ENCODE results near the gene EXOC3L4.
"Not testable (repeated sequence)": the region's sequence is repeated elsewhere in the genome, so short reads cannot be mapped to it uniquely, and the experiment has no call there.

Gene EXOC3L4

DNA sequence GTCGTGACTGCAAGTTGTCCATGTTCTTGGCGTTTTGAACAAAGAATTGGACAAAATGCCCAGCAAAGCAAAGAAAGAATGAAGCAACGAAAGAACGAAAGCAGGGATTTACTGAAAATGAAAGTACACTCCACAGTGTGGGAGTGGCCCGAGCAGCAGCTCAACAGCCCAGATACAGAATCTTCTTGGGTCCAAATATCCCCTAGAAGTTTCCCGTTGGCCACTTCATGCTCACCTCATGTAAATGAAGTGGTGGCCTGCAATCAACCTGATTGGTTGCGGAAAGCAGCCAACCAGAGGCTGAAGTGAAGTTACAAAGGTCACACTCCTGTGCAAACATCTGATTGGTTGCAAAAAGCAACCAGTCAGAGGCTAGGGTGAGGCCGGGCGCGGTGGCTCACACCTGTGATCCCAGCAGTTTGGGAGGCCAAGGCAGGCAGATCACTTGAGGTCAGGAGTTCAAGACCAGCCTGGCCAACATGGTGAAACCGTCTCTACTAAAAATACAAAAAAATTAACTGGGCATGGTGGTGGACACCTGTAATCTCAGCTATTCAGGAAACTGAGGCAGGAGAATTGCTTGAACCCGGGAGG, 20.7 kb downstream of the EXOC3L4 start:
- in situ Hi-C loops (cut with HindIII; ENCODE audit: low pct_ligation_motif_present, low pct_unique_long_range_greater_than_20kb, low sequenced_read_pairs): not testable (repeated sequence)
- DNase-seq: peak; percentile 46

GRCh38 chr14:103115845-103116572, 21.5 kb downstream of the EXOC3L4 start:
- no peak for DNase-seq
- in situ Hi-C loops (cut with HindIII; ENCODE audit: low pct_ligation_motif_present, low pct_unique_long_range_greater_than_20kb, low sequenced_read_pairs): no loop called here

- DNase-seq: no peak
- in situ Hi-C loops (cut with HindIII; ENCODE audit: low pct_ligation_motif_present, low pct_unique_long_range_greater_than_20kb, low sequenced_read_pairs): no loop called here
These were observed 22.1 kb downstream of the EXOC3L4 start for GRCh38 chr14:103116636-103117035.

DNA sequence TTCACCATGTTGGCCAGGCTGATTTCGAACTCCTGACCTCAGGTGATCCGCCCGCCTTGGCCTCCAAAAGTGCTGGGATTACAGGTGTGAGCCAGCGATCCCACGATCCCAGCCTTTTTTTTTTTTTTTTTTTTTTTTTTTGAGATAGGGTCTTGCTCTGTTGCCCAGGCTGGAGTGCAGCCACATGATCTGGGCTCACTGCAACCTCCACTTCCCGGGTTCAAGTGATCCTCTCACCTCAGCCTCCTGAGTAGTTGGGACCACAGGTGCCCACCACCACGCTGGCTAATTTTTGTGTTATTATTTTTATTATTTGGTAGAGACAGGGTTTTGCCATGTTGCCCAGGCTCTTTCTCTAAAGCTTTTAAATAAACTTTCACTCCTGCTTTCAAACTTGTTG, 23.0 kb downstream of the EXOC3L4 start:
- in situ Hi-C loops (cut with HindIII; ENCODE audit: low pct_ligation_motif_present, low pct_unique_long_range_greater_than_20kb, low sequenced_read_pairs); DNase-seq: not testable (repeated sequence)

DNA sequence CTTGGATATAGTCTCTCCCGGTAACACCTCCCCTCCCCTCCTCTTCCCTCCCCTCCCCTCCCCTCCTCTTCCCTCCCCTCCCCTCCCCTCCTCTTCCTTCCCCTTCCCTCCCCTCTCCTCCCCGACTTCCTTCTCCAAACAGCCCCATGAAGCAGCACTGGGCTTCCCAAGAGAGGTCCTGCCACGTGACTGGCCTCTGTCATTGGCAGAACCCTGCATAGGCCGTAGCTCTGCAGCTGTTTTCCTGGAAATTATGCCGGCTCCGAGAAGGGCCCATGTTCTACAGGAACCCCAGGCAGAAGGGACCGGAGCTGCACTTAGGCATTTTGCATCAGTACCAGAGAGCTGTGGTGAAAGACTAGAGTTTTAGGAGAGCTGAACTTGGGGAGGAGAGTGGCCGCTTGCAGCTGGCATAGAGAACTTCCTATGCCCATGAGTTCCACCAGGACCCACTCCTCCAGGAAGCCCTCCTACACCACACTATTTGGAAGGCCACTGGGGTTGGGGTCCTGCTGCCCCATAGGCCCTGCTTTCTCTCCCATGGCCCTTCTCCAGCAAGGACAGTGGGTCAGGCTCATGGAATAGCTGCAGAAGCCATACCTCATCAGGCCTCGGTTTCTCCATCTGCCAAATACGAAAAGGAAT, 23.6 kb downstream of the EXOC3L4 start:
- in situ Hi-C loops (cut with HindIII; ENCODE audit: low pct_ligation_motif_present, low pct_unique_long_range_greater_than_20kb, low sequenced_read_pairs): no loop called here
- DNase-seq: no peak

GRCh38 chr14:103118663-103119404, 24.3 kb downstream of the EXOC3L4 start:
- in situ Hi-C loops (cut with HindIII; ENCODE audit: low pct_ligation_motif_present, low pct_unique_long_range_greater_than_20kb, low sequenced_read_pairs): no loop called here

GRCh38 chr14:103119527-103119926, 25.0 kb downstream of the EXOC3L4 start:
- in situ Hi-C loops (cut with HindIII; ENCODE audit: low pct_ligation_motif_present, low pct_unique_long_range_greater_than_20kb, low sequenced_read_pairs); DNase-seq: not testable (repeated sequence)

More at GRCh38 chr14:103118663-103119404, 24.3 kb downstream of the EXOC3L4 start:
- DNase-seq: no peak

- in situ Hi-C loops (cut with HindIII; ENCODE audit: low pct_ligation_motif_present, low pct_unique_long_range_greater_than_20kb, low sequenced_read_pairs): no loop called here
- DNase-seq: no peak
These were observed 26.8 kb downstream of the EXOC3L4 start for GRCh38 chr14:103121121-103121845.

DNA sequence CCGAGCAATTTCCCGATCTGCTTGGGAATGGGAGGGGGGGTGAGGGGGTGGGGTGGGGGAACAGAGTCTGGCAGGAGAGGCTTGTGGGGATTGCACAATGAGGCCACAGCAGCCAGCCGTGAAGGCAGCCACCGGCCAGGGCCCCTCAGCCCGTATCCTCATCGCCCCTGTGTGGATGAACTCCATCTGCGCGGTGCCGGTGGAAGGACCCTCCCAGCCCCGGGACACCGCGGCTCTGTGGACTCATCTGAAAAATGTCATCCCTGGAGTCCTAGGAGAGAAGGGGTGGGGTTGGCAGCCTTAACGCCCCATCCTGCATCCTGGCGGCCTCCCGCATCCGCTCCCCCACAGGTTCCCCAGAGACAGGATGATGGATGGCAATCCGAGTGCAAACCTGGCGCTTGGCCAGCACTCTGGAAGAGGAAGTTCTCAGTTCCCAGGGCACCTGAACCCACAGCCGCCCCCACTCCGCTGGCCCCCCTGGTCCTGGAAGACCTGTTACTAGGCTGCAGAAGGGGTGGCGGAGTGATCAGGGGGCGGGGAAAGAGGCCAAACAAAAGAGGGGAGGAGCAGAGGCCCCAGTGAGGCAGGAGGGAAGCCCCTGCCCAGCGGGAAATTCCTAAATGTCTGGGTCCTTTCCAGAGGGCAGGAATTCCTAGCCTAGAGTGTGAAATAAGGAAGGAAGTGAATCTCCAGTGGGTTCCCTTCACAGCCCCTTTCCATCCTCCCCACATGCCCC, 27.5 kb downstream of the EXOC3L4 start:
- in situ Hi-C loops (cut with HindIII; ENCODE audit: low pct_ligation_motif_present, low pct_unique_long_range_greater_than_20kb, low sequenced_read_pairs): no loop called here
- peak; percentile 92 for DNase-seq

DNA sequence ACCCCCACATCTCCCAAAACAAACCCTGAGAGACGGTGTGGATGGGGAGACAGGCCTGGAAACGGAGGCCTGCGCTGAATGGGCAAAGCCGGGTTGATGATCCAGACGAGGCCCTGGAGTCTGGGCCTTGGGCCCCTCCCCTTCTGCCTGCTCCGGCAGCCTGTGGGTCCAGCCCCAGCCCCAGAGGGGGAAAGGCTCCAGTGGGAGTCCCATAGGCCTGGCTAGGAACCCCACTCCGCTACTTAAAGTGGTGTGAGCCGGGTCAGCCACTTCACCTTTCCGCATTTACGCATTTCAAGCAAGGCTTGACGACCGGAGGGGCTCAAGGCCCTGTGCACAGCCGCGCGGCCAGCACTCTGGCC, 28.0 kb downstream of the EXOC3L4 start:
- DNase-seq: peak; percentile 49
- in situ Hi-C loops (cut with HindIII; ENCODE audit: low pct_ligation_motif_present, low pct_unique_long_range_greater_than_20kb, low sequenced_read_pairs): no loop called here

- in situ Hi-C loops (cut with HindIII; ENCODE audit: low pct_ligation_motif_present, low pct_unique_long_range_greater_than_20kb, low sequenced_read_pairs): no loop called here
- DNase-seq: peak; percentile 46
These were observed 28.6 kb downstream of the EXOC3L4 start, which contains the start of gene TNFAIP2 for GRCh38 chr14:103122947-103123633. TNFAIP2 (plus strand) TSS chr14:103123461; CDS start chr14:103126458, 2,997 bp downstream.

DNA sequence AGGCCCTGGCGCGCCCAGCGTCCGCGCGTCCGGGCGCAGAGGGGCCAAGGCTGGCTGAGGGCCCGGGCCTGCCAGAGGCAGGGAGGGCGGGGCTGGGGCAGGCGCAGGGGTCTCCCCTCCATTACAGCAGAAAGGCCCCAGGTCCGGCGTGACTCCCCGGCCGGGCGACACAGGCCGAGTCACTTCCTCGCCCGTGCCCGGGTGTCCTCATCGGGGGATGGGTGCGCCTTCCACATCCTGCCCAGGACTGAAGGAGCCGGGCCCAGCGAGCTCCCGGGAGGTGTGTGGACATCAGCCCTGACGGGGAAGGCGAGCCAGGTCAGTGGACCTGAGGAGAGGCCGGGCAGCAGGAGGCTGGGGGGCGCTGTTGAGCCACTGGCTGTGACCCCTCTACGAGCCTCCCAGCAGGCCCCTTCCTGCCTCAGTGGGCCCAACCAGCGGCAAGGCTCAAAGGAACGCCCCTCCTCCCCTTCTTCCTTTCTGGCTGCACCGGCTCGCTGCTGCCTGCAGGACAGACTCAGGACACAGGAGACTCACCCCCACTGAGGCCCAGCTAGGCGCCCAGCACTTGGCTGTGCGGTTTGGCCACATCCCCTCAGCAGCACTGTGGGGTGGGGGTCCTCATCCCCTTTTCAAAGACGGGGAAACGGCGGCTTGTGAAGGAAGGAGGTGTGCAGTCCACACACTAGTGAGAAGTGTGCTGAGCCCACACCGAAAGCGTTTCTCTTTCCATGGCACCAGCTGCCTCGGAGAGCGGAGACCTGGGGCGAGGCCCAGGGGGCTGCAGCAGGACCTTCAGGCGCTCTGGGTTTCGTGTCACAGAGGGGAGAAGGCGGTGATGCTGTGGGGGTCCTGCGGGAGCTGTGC, 29.3 kb downstream of the EXOC3L4 start:
- DNase-seq: peak; percentile 56
- in situ Hi-C loops (cut with HindIII; ENCODE audit: low pct_ligation_motif_present, low pct_unique_long_range_greater_than_20kb, low sequenced_read_pairs): no loop called here

- in situ Hi-C loops (cut with HindIII; ENCODE audit: low pct_ligation_motif_present, low pct_unique_long_range_greater_than_20kb, low sequenced_read_pairs): no loop called here
- DNase-seq: no peak
These were observed 30.0 kb downstream of the EXOC3L4 start for GRCh38 chr14:103124501-103125001.

- DNase-seq: no peak
- in situ Hi-C loops (cut with HindIII; ENCODE audit: low pct_ligation_motif_present, low pct_unique_long_range_greater_than_20kb, low sequenced_read_pairs): no loop called here
These were observed 30.9 kb downstream of the EXOC3L4 start for GRCh38 chr14:103125098-103126070.

Measured in ACHN (cell line).